Stimulated activated CD8-positive, alpha-beta memory T cell treated with anti-CD3 and anti-CD28 coated beads, Interleukin-2, amount 100 ng/mL, for 1 hour (primary cell): ENCODE measurements around the gene FBN2.
"Not testable (repeated sequence)": the region's sequence is repeated elsewhere in the genome, so short reads cannot be mapped to it uniquely, and the experiment has no call there.

ENCODE experiments used
- DNase-seq, 2 donors: peaks; one replicate each; pipeline ENCODE4 v3.0.0-alpha.2; 2020; ENCODE audit warnings: low read depth in 2 of 2

Gene FBN2

DNA sequence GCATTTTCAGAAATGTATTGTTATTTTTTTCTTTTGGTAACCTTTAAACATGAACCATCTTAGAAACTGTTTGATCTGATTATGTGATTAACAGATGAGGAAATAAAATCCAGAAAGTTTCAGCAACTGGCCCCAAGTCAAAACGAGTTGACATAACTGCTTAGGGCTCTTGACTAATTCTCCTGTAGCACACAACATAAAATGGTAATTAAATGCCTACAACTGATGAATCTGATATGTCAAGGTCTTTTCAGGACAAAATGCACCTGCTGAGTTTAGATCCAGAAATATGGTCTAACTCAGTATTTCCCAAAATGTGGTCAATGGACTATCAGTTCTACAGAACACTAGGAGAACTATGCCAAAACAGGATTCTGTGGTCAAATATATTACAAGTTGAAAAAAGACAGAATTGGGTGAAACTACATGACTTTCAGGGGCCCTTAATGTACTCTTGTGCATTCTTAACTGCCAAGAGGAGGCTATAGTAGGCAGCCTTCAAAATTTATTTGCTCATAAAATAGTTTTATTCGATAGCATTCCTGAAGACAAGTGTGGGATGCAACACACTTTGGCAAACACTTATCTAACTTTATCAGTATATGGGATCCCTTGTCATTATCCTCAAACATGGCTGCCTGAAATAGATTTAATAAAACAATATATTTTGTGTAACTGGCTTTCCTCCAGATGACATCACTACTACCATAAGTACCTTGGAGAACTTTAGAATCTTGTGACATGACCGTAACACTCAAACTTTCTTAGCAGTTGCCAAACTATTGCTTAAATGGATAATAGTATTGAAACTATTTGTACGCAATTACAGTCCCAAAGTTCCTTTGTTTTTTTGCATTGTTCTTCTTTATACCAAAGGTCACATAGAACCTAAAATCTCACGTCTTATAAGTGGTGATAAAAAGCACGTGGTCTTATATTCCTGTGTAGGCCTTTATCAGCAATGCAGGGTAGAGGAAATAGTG, 59.4 kb downstream of the FBN2 start:
- DNase-seq = no peak

DNA sequence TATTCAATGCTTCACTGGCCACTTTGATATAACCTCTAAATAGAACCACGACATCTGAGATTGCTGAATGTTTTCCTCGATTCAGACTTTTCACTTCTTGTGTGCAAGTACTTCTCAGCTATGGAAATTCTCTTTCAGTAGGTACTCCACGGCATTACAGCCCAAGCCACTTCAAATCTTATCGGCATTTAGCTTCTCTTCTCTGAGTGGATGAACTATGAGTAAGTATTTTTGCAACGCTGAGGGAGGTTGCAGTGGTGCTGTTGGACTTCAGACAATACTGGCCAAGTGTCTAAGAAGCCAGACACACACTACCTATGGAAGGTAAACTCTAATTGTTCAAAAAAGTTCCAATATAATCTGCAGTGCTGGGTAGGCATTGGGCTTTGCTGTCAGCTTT, 60.1 kb downstream of the FBN2 start:
- no peak for DNase-seq

DNA sequence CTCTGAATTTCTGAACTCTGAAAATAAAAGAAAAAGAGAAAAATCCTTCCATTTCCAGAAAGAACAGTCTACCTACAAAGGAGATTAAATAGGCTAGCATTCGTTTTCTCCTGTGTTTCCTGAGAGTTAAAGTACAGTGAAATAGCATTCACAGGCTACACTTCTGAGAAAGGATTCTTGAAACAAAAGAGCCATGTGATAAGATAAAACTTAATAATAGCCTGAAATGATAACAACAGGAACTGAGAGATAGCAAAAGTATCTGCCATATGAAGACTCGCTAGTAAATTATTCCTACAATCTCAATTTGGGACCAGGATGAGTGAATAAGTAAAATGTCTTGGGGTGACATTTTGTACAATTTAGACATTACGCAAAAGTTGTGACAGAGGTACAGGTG, 62.4 kb downstream of the FBN2 start:
- DNase-seq = no peak

DNA sequence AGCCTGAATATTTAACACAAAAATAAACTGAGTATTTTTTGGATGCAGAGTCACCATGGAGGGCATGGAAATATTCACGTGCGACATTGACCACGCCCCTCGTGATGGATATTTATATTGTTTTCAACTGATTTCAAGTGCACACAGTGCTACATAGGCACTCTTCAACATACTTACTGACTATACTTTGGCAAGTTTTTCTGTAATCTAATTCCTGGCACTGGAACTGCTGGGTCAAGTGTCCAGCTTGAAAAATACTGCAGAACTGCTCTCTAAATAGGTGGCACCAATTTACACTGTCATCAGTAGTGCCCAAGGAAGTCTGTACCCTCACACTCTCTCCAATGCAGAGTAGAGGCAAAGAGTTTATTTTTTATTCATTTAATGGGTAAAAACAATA, 65.1 kb downstream of the FBN2 start:
- no peak for DNase-seq

DNA sequence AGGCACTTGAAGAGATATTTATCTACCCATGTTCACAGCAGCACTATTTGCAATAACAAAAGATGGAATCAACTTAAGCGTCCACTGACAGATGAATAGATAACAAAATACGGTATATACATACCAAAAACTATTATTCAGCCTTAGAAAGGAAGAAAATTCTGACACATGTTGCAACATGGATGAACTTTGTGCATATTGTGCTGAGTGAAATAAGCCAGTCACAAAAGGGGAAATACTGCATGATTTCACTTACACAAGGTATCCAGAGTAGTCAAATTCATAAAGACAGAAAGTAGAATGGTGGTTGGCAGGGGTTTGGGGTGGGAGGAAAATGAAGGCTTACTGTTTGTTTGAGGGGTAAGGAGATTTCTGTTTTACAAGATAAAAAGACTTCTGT, 66.0 kb downstream of the FBN2 start:
- no peak for DNase-seq

DNA sequence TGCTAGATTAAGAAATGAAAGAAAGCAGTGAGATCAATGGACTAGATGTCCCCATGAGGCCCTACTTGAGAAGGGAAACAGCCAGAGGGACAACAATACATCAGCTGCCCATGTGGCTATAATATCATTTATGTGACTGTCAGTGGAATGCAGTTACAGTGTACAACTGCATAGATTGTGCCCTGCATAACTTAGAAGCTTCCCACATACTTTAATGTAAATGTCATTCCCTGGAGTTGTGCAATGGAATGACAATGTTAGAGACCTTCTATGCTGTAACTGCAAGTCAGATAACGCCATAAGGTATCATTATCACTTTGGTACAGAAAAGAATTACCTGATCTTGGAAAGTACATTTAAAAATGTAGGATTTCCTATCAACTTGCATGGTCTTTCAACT, 67.4 kb downstream of the FBN2 start:
- DNase-seq = no peak

DNA sequence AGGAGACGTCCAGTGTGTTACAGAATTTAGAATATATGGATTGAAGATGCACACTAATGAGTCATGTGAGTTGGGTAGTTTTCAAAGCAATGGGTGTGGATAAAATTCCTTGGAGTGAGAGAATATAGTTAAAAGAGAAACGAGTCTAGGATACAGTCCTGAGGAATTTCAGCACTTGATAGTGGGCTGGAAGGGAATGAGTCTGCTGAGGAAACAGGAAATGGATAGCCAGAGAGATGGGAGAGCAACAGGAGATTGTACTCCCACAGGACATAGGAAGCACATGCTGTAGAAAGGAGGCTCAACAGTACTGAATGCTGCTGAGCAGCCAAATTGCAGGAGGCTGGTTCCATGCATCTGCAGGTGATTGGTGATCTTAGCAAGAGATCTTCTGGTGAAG, 68.1 kb downstream of the FBN2 start:
- no peak for DNase-seq

DNA sequence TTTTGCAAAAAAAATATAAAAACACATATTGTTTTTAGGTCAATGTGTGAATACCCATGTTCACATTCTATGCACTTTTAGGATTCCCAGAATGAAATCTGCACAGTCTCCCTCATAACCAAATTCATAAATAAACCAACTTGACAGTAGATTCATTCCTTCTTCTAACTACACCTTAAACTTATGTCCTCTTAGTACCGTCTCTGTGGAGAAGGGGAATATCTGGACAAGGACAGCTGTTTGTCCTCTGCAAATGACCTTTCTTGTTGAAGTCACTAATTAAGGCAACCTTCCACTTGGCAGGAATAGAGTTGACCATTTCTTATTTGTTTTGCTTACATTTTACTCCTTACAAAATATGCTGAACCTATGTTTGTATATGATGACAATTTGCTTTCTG, 71.1 kb downstream of the FBN2 start:
- DNase-seq = no peak

DNA sequence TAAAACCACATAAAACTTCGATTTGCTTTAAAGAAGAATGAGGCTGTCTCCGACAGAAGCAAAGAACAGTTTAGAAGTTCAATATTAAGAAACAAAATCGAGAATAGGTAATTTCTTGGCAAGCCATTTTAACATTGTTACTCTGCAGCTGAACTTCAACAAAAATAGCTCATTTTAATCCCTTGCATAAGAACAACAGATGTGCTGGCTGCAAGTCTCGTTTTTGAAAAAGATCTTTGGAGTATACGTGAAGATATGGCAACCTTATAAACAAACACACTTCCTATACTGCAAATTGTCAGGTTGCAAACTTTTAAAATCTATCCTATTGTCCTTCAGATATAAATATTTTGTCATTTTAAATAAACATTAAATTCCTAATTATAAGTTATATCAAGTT, 71.5 kb downstream of the FBN2 start:
- DNase-seq = no peak

DNA sequence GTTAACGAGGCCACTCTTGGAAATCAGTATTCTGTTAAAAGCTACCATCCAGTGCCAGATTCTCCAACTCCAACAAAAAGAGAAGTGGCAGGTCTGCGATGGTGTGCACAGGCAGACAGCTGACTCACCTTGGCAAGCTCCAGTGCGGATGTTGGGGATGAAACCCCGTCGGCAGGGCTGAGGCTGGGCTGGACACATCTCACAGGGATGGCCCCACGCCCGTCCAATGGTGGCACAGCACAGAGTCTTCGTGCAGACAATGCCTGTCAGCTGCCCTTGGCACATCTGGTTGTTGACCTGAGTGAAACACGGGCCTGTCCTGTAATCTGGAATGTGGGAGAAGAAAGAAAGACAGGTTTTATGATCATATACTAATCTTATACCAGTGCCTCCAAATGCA, 73.4 kb downstream of the FBN2 start:
- DNase-seq = no peak

DNA sequence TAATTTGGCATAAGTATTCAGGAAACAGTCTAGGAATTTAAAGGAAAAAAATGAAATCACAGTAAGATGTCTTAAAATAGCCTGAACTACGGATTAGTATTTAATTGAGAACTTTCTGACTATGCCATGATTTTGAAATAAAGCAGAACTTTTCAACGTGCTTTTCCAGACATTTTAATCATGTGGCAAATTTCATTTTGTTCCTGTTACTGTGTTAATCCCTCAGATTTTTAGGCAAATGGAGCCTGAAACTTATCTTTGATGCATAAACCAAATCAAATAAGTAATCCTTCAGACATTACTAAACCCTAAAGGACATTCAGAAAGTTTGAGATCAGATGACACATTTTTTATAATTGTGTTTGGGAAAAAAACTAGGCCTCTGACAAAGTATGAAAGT, 75.7 kb downstream of the FBN2 start:
- no peak for DNase-seq

DNA sequence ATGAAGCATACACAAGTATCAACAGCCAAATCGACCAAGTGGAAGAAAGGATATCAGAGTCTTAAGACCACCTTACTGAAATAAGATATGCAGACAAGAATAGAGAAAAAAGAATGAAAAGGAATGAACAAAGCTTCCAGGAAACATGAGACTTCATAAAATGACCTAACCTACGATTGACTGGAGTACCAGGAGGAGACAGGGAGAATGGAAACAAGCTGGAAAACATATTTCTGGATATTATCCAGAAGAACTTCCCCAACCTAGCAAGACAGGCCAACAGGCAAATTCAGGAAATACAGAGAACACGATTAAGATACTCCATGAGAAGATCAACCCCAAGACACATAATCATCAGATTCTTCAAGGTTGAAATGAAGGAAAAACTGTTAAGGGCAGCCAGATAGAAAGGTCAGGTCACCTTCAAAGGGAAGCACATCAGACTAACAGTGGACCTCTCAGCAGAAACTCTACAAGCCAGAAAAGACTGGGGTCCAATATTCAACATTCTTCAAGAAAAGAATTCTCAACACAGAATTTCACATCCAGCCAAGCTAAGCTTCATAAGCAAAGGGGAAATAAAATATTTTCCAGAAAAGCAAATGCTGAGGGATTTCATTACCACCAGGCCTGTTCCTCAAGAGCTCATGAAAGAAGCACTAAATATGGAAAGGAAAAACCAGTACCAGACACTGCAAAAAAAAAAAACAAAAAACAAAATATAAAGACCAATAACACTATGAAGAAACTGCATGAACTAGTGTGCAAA, 80.7 kb downstream of the FBN2 start:
- not testable (repeated sequence) for DNase-seq

DNA sequence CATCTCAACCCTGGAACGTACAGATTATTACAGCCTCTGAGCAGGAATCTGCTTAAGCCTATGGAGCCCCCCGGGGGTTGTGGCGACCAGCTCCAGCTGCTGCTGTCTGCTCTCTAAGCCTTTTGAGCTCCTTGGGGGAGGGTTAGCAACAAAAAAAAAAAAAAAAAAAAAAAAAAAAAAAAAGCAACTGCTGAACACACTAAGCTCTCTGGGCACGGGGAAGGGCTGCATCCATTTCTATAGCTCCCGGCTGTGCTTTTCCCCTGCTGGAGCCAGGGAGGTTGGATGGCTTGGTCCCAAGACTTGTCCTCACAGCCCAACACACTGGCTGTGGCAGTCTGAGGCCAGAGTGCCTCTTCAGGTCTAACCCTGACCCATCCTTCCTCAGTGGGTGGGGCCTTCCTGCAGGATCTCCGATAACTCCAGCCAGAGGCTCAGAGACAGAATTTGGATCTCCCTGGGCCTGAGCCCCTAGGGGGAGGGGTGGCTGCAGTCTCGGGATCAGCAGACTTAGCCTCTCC, 82.1 kb downstream of the FBN2 start:
- DNase-seq = no peak

DNA sequence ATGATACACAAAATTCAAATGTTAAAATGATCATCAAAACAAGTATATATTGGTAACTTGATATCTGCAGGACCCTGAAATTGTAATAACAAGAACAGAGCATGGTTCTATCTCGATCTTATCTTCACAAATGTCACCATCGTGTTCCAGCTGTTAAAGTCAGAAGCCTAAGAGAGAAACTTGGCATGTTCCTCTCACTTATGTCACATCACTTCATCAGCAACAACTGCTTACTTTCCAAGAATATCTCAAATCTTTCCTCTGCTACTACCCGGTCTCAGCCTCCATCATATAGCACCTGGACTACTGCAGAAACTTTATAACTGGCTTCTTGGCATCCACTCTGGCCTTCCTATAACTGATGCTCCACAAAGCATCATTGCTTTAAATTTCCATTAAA, 84.9 kb downstream of the FBN2 start:
- DNase-seq = no peak

DNA sequence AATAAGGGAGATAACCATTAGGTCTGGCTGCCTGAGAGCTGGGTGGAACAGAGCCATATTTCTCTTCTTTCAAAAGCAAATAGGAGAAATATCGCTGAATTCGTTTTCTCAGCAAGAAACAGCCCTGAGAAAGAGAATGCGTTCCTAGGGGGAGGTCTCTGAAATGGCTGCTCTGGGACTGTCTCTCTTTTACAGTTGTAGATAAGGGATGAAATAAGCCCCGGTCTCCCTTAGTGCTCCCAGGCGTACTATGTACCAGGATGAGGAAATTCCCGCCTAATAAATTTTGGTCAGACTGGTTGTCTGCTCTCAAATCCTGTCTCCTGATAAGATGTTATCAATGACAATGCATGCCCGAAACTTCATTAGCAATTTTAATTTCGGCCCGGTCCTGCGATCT, 90.8 kb downstream of the FBN2 start:
- DNase-seq = not testable (repeated sequence)

DNA sequence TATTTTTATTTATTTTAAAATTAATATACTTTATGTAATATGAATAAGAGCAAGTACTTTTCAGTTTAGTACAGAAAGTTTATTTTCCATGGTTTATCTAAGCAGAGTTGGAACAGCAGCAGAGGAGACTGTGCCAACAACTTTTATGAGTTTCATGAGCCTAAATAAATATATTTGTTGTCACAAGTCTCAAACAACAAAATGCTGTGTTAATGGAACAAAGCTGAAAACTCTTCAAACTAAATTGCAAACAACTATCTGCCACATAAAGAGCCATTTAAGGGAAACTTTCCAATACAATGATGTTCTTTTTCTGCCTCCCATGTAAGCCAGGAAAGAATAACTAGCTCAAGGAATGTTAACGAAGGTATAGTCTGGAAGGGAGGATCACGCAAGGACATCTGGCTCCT, 96.1 kb downstream of the FBN2 start:
- DNase-seq = no peak

DNA sequence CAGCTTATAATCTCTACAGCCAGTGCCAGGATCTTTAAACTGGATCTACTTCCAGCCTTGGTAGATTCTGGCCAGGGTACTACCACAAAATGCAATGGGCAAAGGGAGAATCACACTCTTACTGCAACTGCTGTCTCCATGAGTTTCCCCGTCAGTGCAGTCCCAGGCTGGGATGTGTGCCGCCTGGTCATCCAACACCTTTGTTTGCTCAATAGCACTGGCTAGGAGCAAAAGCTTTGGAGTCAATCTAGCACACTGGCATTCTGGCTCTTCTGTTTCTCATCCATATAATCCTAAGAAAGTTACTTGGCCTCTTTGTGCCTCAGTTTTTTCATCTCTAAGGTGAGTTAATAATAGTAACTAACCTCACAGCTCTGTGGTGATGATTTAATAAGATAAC, 96.9 kb downstream of the FBN2 start:
- DNase-seq = no peak

DNA sequence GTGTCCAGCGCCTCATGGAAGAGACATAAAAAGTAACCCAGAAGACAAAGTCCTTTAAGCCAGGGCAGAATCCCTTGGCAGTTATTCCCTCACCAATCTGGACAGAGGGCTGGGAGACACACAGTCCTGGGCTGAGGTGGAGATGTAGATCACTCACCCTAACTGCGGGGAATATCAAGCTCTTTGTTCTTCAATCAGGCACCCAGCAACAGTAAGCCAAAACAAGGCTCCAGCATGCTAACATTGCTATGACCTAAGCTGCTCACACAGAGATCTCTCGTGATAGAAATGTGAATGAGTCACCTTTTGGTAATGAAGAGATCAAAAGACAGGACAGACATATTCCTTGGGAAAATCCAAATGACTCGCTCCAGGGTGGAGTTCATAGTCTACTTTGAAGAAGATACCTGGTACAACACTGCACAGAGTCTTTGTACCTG, 101.3 kb downstream of the FBN2 start:
- no peak for DNase-seq

DNA sequence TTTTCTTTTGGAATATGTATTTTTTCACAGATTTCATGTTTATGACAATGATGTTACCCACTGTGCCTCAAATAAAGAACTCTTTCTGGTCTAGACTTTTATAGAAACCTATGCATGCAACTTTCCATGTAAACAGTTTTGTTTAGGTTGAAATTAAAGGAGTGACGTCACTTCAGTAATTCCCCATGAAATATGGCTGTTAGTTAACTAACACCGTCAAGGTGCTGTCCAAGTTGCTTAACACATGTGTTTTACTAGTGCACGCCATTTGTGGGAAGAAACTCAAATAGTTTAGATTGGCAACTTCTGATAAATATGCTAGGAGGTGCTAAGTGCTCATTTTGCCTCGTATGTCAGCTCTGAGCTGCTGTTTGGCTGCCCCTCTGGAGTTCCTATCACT, 102.2 kb downstream of the FBN2 start:
- no peak for DNase-seq

DNA sequence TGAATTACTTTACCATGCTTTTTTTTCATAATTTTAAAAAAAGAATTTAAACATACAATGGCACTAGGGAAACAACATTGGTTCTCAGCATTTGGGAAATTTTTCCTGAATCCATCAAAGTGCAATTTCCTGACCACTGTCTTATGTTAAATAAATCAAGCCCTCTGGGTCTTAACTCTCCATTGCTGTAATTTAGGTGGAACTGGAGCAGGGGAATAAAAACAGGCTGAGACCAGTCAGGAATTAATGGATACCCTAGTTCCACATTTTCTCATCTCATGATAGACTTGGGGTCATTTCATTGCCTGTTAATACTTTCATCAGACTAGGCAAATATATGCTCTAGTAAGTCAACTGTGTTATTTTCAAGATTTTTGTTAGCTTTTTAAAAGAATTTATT, 103.1 kb downstream of the FBN2 start:
- no peak for DNase-seq

DNA sequence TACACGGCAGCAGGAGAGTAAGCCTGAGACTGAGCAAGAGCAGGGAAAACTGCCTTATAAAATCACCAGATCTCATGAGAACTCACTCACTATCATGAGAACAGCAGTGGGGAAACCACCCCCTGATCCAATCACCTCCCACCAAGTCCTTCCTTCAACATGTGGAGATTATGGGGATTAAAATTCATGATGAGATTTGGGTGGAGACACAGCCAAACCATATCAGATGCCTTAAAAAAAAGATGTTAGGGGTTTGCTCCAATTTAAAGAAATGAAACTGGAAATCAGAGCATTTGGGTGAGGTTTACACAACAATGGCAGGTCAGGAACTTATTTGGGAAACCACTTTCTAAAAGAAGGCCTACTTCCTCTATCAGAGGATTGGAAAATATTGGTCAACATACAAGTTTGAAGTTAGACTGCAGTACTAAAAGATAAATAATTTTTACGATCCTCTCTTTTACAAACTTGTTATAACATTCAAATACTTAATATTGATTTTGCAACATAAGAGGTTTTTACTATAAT, 105.1 kb downstream of the FBN2 start:
- no peak for DNase-seq

DNA sequence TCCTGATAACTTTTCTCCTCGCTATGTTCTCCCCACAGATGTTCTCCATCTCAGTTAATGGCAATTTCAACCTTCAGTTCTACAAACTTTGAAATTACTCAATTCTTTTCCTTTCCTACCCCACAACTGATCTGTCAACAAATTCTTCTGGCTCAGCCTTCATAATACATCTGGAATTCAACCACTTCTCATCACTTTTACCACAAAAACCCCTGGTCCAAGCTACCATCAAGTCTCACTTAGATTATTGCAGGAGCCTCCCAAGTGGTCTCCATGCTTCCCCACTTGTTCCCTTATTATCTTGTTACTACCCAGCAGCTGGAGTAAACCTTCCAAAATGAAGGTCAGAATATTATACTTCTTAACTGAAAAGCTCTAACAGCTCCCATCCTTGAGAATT, 110.1 kb downstream of the FBN2 start:
- no peak for DNase-seq
